Neural cell (in vitro differentiated cells): ENCODE measurements around the gene RPS15. TPM values are rescaled to one million over a fixed set of nuclear protein-coding genes. Genes with fewer than 3 reads are reported as not detected.

ENCODE experiments used
- H2AFZ ChIP-seq: fragments of 200-600, 300-800 bp; sonication (generic), shearing (Covaris generic); 2 replicates; pipeline ENCODE4 v1.6.0; 2014; ENCODE audit warnings: low read depth, mild to moderate bottlenecking, antibody characterized with exemption, low read length, moderate library complexity
- H3F3A ChIP-seq: fragments of 200-600 bp; shearing (Covaris generic); 2 replicates; pipeline ENCODE4 v1.6.1; 2016; ENCODE audit warnings: mild to moderate bottlenecking, moderate library complexity, mixed read lengths, antibody characterized with exemption, low read length; ENCODE audit not compliant: insufficient read depth, poor library complexity, severe bottlenecking
- H3K27ac ChIP-seq: fragments of 200-600, 300-800 bp; sonication (generic), shearing (Covaris generic); 2 replicates; pipeline ENCODE4 v1.5.1; 2014; ENCODE audit warnings: mild to moderate bottlenecking, low read length, moderate library complexity
- H3K27me3 ChIP-seq: fragments of 300-800, 200-600 bp; sonication (generic), shearing (Covaris generic); 2 replicates; pipeline ENCODE4 v1.6.0; 2014; ENCODE audit warnings: mild to moderate bottlenecking, low read depth, low read length, moderate library complexity; ENCODE audit not compliant: insufficient read depth
- H3K36me3 ChIP-seq: fragments of 300-800, 200-600 bp; sonication (generic), shearing (Covaris generic); 2 replicates; pipeline ENCODE4 v1.5.1; 2014; ENCODE audit warnings: mild to moderate bottlenecking, antibody characterized with exemption, low read length, moderate library complexity; ENCODE audit not compliant: insufficient read depth
- H3K4me2 ChIP-seq: fragments of 300-800, 200-600 bp; sonication (generic), shearing (Covaris generic); 2 replicates; pipeline ENCODE4 v1.6.0; 2014; ENCODE audit warnings: mild to moderate bottlenecking, low read length
- H3K4me3 ChIP-seq: fragments of 300-800, 200-600 bp; sonication (generic), shearing (Covaris generic); 2 replicates; pipeline ENCODE4 v1.5.1; 2014; ENCODE audit warnings: mild to moderate bottlenecking, low read length, moderate library complexity
- H3K79me2 ChIP-seq: fragments of 200-600 bp; shearing (Covaris generic); replicated peaks from 2 replicates; pipeline ENCODE4 v1.6.0; 2014; ENCODE audit warnings: mild to moderate bottlenecking, low read length, moderate library complexity; ENCODE audit not compliant: insufficient read depth
- H3K9ac ChIP-seq: fragments of 300-800, 200-600 bp; sonication (generic), shearing (Covaris generic); 2 replicates; pipeline ENCODE4 v1.6.1; 2016; ENCODE audit warnings: mild to moderate bottlenecking, low read length, mixed read lengths
- H3K9me2 ChIP-seq: fragments of 200-600 bp; shearing (Covaris generic); 2 replicates; pipeline ENCODE4 v1.6.1; 2016; ENCODE audit warnings: mild to moderate bottlenecking, low read length, mixed read lengths; ENCODE audit not compliant: insufficient read depth
- H3K9me3 ChIP-seq: fragments of 200-600, 300-800 bp; sonication (generic), shearing (Covaris generic); 2 replicates; pipeline ENCODE4 v1.6.1; 2016; ENCODE audit warnings: mild to moderate bottlenecking, mixed run types, low read length, moderate library complexity, mixed read lengths
- H4K20me1 ChIP-seq: fragments of 200-600 bp; shearing (Covaris generic); 2 replicates; pipeline ENCODE4 v1.6.1; 2016; ENCODE audit warnings: mild to moderate bottlenecking, mixed run types; ENCODE audit not compliant: insufficient read depth
- EP300 ChIP-seq: fragments of 450-650 bp; conservative IDR thresholded peaks from 2 replicates; pipeline ENCODE4 v1.6.1; 2014; ENCODE audit warnings: antibody characterized with exemption, mild to moderate bottlenecking, moderate library complexity; ENCODE audit not compliant: poor library complexity, severe bottlenecking
- EZH2 ChIP-seq: fragments of 200-600, 300-800 bp; shearing (Covaris generic), sonication (generic); IDR thresholded peaks from 2 replicates; pipeline ENCODE4 v1.6.1; 2014; ENCODE audit warnings: antibody characterized with exemption, low read length, borderline replicate concordance, mild to moderate bottlenecking; ENCODE audit not compliant: insufficient read depth, poor library complexity, severe bottlenecking
- MXI1 ChIP-seq: fragments of 450-650 bp; conservative IDR thresholded peaks from 2 replicates; pipeline ENCODE4 v1.6.1; 2014; ENCODE audit warnings: antibody characterized with exemption, mild to moderate bottlenecking; ENCODE audit not compliant: poor library complexity, severe bottlenecking
- POLR2AphosphoS5 ChIP-seq: IDR thresholded peaks from 2 replicates; pipeline ENCODE4 v1.6.1; 2012
- RAD21 ChIP-seq: fragments of 450-650 bp; conservative IDR thresholded peaks from 2 replicates; pipeline ENCODE4 v1.6.1; 2014; ENCODE audit warnings: antibody characterized with exemption, mild to moderate bottlenecking, moderate library complexity
- SMC3 ChIP-seq: fragments of 450-650 bp; conservative IDR thresholded peaks from 2 replicates; pipeline ENCODE4 v1.6.1; 2014; ENCODE audit warnings: antibody characterized with exemption, mild to moderate bottlenecking, moderate library complexity; ENCODE audit not compliant: poor library complexity
- TAF1 ChIP-seq: IDR thresholded peaks from 2 replicates; pipeline ENCODE4 v1.6.1; 2012; ENCODE audit warnings: low read depth
- polyA plus RNA-seq: library from polyadenylated mRNA; depleted of rRNA; stranded (reverse); fragments of >200 nt; gene quantifications from 2 replicates; pipeline ENCODE4 v1.2.3, GENCODE V29; 2014
- TF ChIP-seq, protein P1 (sequence below): fragments of 450-650 bp; IDR thresholded peaks from 2 replicates; pipeline ENCODE4 v1.5.1; 2014; ENCODE audit warnings: antibody characterized with exemption, mild to moderate bottlenecking, moderate library complexity; ENCODE audit not compliant: poor library complexity, severe bottlenecking
- TF ChIP-seq, protein P2 (sequence below): IDR thresholded peaks from 2 replicates; pipeline ENCODE4 v1.6.1; 2012; ENCODE audit warnings: borderline replicate concordance

Gene RPS15
- polyA plus RNA-seq, 1 donor from 2014 or later, result 591 TPM

- Histone ChIP-seq H3K27me3 (no peaks in the 10 kb centered on the region), H3F3A (no peaks in the 10 kb centered on the region), H2AFZ (no peak overlapping the region), H3K79me2 (peaks cover 8% of the 10 kb centered on the region), H3K27ac (no peak overlapping the region), H4K20me1 (no peaks in the 10 kb centered on the region), H3K36me3 (no peaks in the 10 kb centered on the region), H3K9me2 (no peaks in the 10 kb centered on the region), H3K4me2 (no peak overlapping the region), H3K9me3 (no peaks in the 10 kb centered on the region), H3K4me3 (no peak overlapping the region), H3K9ac (no peak overlapping the region)
- no peak for TF ChIP-seq MXI1
- TF ChIP-seq, protein P1, sequence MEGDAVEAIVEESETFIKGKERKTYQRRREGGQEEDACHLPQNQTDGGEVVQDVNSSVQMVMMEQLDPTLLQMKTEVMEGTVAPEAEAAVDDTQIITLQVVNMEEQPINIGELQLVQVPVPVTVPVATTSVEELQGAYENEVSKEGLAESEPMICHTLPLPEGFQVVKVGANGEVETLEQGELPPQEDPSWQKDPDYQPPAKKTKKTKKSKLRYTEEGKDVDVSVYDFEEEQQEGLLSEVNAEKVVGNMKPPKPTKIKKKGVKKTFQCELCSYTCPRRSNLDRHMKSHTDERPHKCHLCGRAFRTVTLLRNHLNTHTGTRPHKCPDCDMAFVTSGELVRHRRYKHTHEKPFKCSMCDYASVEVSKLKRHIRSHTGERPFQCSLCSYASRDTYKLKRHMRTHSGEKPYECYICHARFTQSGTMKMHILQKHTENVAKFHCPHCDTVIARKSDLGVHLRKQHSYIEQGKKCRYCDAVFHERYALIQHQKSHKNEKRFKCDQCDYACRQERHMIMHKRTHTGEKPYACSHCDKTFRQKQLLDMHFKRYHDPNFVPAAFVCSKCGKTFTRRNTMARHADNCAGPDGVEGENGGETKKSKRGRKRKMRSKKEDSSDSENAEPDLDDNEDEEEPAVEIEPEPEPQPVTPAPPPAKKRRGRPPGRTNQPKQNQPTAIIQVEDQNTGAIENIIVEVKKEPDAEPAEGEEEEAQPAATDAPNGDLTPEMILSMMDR, result no peak
- no peak for TF ChIP-seq EP300
- TF ChIP-seq POLR2AphosphoS5, result no peak
- no peak for TF ChIP-seq EZH2
- TF ChIP-seq RAD21, result no peak
- TF ChIP-seq SMC3, result no peak
- TF ChIP-seq, protein P2, sequence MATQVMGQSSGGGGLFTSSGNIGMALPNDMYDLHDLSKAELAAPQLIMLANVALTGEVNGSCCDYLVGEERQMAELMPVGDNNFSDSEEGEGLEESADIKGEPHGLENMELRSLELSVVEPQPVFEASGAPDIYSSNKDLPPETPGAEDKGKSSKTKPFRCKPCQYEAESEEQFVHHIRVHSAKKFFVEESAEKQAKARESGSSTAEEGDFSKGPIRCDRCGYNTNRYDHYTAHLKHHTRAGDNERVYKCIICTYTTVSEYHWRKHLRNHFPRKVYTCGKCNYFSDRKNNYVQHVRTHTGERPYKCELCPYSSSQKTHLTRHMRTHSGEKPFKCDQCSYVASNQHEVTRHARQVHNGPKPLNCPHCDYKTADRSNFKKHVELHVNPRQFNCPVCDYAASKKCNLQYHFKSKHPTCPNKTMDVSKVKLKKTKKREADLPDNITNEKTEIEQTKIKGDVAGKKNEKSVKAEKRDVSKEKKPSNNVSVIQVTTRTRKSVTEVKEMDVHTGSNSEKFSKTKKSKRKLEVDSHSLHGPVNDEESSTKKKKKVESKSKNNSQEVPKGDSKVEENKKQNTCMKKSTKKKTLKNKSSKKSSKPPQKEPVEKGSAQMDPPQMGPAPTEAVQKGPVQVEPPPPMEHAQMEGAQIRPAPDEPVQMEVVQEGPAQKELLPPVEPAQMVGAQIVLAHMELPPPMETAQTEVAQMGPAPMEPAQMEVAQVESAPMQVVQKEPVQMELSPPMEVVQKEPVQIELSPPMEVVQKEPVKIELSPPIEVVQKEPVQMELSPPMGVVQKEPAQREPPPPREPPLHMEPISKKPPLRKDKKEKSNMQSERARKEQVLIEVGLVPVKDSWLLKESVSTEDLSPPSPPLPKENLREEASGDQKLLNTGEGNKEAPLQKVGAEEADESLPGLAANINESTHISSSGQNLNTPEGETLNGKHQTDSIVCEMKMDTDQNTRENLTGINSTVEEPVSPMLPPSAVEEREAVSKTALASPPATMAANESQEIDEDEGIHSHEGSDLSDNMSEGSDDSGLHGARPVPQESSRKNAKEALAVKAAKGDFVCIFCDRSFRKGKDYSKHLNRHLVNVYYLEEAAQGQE, result no peak
- no peak for TF ChIP-seq TAF1
These were observed 48.9 kb upstream of the RPS15 start for GRCh38 chr19:1389033-1389940.

DNA sequence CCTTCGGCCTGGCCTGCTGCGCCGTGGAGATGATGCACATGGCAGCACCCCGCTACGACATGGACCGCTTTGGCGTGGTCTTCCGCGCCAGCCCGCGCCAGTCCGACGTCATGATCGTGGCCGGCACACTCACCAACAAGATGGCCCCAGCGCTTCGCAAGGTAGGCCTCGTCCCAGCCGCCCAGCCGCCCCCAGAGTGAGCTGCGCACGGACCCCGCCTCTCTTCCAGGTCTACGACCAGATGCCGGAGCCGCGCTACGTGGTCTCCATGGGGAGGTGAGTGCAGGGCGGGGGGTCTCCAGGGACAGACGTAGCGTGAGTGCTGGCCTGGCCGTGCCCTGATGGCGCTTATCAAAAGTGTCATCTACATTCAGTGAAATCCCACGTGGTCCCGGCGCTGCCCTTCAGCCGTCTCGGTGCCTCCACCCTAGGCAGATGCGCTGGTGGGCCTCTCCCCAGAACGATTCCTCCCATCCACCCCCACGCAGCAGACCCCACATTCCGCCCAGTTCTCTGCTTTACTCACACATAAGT is 47.2 kb upstream of the RPS15 start:
- Histone ChIP-seq H3K36me3 (no peaks in the 10 kb centered on the region), H3K4me3 (no peak overlapping the region), H3K27me3 (no peaks in the 10 kb centered on the region)

More for the DNA sequence above, 47.2 kb upstream of the RPS15 start:
- Histone ChIP-seq H3K9me3 (no peaks in the 10 kb centered on the region), H3K27ac (no peak overlapping the region), H3K9ac (no peak overlapping the region), H3F3A (no peaks in the 10 kb centered on the region), H3K79me2 (no peaks in the 10 kb centered on the region), H2AFZ (no peak overlapping the region), H4K20me1 (no peaks in the 10 kb centered on the region), H3K9me2 (no peaks in the 10 kb centered on the region), H3K4me2 (no peak overlapping the region)
- TF ChIP-seq POLR2AphosphoS5 (no peak), TAF1 (no peak), SMC3 (no peak), EZH2 (no peak), RAD21 (no peak), MXI1 (no peak), EP300 (no peak)
- TF ChIP-seq, protein P1, result no peak
